CD4-positive, alpha-beta memory T cell (primary cell): ENCODE measurements around the gene TAF3. TPM values are rescaled to one million over a fixed set of nuclear protein-coding genes. Genes with fewer than 3 reads are reported as not detected.

Experiments
- CTCF ChIA-PET: fragments of 350-600 bp; sonication (Branson Sonifier 250); formaldehyde crosslinking; loops from one replicate; lab custom pipeline; 2021; ENCODE audit warnings: inconsistent platforms; ENCODE audit not compliant: partially characterized antibody; lab: Charles Lee
- POLR2A ChIA-PET: fragments of 350-600 bp; sonication (Branson Sonifier 250); formaldehyde crosslinking; loops from one replicate; lab custom pipeline; 2021; ENCODE audit not compliant: partially characterized antibody; lab: Charles Lee
- DNase-seq, 5 donors: peaks; one replicate each; pipeline versions ENCODE4 v3.0.0 to v3.0.0-alpha.2; 2020 to 2022; ENCODE audit warnings: mixed read lengths in 1 of 5
- H3K27ac ChIP-seq: one replicate; pipeline ENCODE4 v1.7.0; 2013; ENCODE audit warnings: low read depth, low read length
- H3K27me3 ChIP-seq: 2 replicates; pipeline ENCODE4 v1.7.0; 2013; ENCODE audit warnings: mild to moderate bottlenecking, low read length, moderate library complexity; ENCODE audit not compliant: insufficient read depth
- H3K36me3 ChIP-seq: 2 replicates; pipeline ENCODE4 v1.7.0; 2013; ENCODE audit warnings: mild to moderate bottlenecking, low read length, moderate library complexity; ENCODE audit not compliant: insufficient read depth
- H3K4me1 ChIP-seq: 2 replicates; pipeline ENCODE4 v1.7.0; 2013; ENCODE audit warnings: mild to moderate bottlenecking, low read length, moderate library complexity; ENCODE audit not compliant: insufficient read depth
- H3K4me3 ChIP-seq, 2 donors: one replicate each; pipeline ENCODE4 v1.7.0; 2013; ENCODE audit warnings: low read length in 2 of 2, mild to moderate bottlenecking in 1 of 2
- H3K9me3 ChIP-seq, 2 donors: one replicate each; pipeline ENCODE4 v1.7.0; 2013; ENCODE audit warnings: low read length in 2 of 2, control low read depth in 1 of 2; ENCODE audit not compliant: control insufficient read depth in 1 of 2
- H3K27ac Mint-ChIP-seq, 7 donors: one replicate each; pipeline ENCODE4 v1.8.0; 2020 to 2021; ENCODE audit warnings: mixed read lengths in 7 of 7, mild to moderate bottlenecking in 6 of 7, inconsistent platforms in 3 of 7, moderate library complexity in 3 of 7
- H3K27me3 Mint-ChIP-seq, 2 donors: one replicate each; pipeline ENCODE4 v1.8.0; 2020 to 2021; ENCODE audit warnings: mixed read lengths in 2 of 2
- H3K36me3 Mint-ChIP-seq, 2 donors: one replicate each; pipeline ENCODE4 v1.8.0; 2020 to 2021; ENCODE audit warnings: mixed read lengths in 2 of 2, inconsistent platforms in 1 of 2, mild to moderate bottlenecking in 1 of 2
- H3K4me1 Mint-ChIP-seq, 4 donors: one replicate each; pipeline ENCODE4 v1.8.0; 2020 to 2021; ENCODE audit warnings: mixed read lengths in 4 of 4, mild to moderate bottlenecking in 1 of 4
- H3K4me3 Mint-ChIP-seq, 8 donors: one replicate each; pipeline ENCODE4 v1.8.0; 2020 to 2021; ENCODE audit warnings: mixed read lengths in 8 of 8, mild to moderate bottlenecking in 7 of 8, moderate library complexity in 6 of 8, inconsistent platforms in 3 of 8
- H3K9me3 Mint-ChIP-seq, 8 donors: one replicate each; pipeline ENCODE4 v1.8.0; 2020 to 2021; ENCODE audit warnings: mixed read lengths in 8 of 8, mild to moderate bottlenecking in 5 of 8, inconsistent platforms in 3 of 8, moderate library complexity in 1 of 8
- intact Hi-C: fragments of 100-400 bp; cut with micrococcal nuclease; formaldehyde crosslinking; loops from one replicate; pipeline ENCODE4 v1.15.1; 2023
- polyA plus RNA-seq, 2 donors: library from polyadenylated mRNA; unstranded; fragments of 300-500 nt; fragmentation: Illumina TruSeq; gene quantifications; one replicate each; pipeline ENCODE4 v1.2.3, GENCODE V29; 2021
- total RNA-seq, 2 experiments: library from RNA; stranded (reverse); gene quantifications; one replicate each; pipeline ENCODE4 v1.2.3, GENCODE V29; 2021

The TAF3 gene
- total and polyA plus RNA-seq, 4 experiments from 2014 or later: 3.0 to 21.8 (median 18.5) TPM

DNA sequence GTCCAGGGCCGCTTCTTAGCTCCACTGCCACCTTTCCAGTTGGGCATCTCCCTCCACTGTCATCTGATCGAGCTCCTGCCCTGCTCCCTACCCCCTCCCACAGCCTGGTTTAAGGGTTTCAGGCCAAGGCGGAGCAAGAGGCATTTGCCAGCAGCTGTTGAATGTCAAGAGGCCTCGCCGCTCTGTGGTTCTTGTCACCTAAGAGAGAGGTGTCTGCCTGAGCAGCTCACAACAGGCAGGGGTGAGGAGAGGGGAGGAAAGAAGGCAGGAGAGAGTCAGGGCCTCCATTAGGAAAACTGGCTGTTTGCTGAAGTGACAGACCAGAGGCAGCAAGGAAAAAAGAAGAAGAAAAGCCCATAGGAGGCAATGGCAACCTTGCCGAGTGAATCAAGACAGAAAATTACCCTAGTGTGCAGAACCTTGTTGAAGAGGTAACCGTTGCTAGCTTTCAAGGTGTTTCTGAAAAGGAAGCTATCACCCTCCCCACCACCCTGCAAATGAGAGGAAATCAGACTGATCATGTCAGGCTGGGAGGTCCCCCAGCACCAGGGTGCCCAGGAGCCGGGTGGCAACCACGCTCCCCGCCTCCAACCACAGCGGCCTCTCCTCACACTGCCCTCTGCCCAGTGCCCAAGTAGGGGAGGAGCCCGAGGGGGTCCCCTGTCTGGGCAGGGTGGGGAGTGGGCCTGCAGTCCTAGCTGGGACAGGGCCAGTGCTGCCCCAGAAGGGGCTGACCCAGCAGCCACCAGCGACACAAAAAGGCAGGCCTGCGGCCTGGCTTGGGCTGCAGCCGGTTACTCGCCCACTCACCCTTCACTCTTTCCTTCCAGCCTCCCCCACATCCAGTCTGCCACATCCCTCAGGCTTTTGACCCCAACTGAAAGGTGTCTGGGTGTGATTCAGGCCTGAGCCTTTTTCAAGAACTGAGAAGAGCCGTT, 243.2 kb downstream of the TAF3 start:
- H3K9me3 ChIP-seq: no peaks in the 10 kb centered on the region
- peak overlapping the region; percentile 57 to 58 for H3K4me3 ChIP-seq
- Mint-ChIP-seq H3K9me3 (peaks cover 0 to 2% (median 0%) of the 10 kb centered on the region in 8 donors), H3K36me3 (peaks cover 75 to 94% of the 10 kb centered on the region in 2 donors), H3K27me3 (no peaks in the 10 kb centered on the region), H3K4me3 (peak overlapping the region; percentile 94 to 100 (median 98)), H3K27ac (peak overlapping the region; percentile 93 to 99 (median 97)), H3K4me1 (peaks cover 56 to 97% (median 80%) of the 10 kb centered on the region in 4 donors)
- peaks cover 91% of the 10 kb centered on the region for H3K4me1 ChIP-seq
- intact Hi-C loops: loop anchor here (2.0 kb wide), 1 partner anchor 183 kb away; no protein-coding TSS in a partner anchor
- peak overlapping the region; percentile 83 for H3K27ac ChIP-seq
- peaks cover 49% of the 10 kb centered on the region for H3K36me3 ChIP-seq
- no peaks in the 10 kb centered on the region for H3K27me3 ChIP-seq
- peak; percentile 64 to 80 (median 69) for DNase-seq
- CTCF ChIA-PET: interaction anchor here (1.0 to 4.9 kb wide), 11 partner anchors 9 to 990 kb away, joined by 3 to 37 read pairs (median 4); no protein-coding TSS in a partner anchor
- POLR2A ChIA-PET: interaction anchor here (0.7 to 8.5 kb wide), 25 partner anchors 8 to 1036 kb away, joined by 3 to 145 read pairs (median 13); partner anchors contain the start of gene GATA3

DNA sequence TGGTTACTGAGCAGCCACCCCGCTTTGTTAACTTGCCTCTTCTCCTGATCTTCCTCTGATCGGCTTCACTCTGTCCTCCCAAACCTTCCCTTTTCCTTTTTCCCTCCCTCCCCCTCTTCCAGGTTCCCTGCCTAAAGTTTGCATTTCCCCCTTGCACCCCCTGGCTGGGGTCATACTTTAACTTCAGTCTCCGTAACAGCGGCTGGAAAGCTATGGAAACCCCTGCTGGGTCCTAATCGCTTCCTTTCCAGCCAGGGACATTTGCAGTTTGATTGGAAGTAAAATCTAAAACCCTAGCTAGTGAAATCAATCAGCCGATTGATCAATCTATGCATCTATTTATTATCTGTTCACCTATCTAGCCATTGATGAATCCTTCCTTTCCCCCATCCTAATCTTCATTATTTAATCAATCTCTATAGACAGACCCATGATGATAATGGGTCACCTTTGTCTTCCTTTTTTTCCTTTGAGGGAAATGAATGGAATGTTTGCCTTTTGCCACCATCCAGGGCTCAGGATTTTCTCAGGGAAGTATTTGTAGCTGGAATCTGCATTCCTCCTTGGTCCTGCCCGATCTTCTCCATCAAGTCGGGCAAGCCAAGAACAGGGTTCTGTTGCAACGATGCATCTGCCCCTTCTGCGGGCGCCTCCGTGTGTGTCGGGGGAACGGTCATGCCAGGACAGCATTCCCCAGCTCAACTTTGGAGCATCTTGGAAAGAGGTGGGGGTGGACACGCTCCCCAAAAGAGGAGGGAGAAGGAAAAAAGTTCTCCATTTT, 245.0 kb downstream of the TAF3 start:
- H3K4me3 ChIP-seq: no peak overlapping the region
- intact Hi-C loops: no loop called here
- H3K36me3 Mint-ChIP-seq: peaks cover 85 to 94% of the 10 kb centered on the region in 2 donors
- POLR2A ChIA-PET: interaction anchor here (0.6 to 8.5 kb wide), 7 partner anchors 10 to 397 kb away, joined by 3 to 100 read pairs (median 4); partner anchors contain the start of genes GATA3 and ITIH5
- peak in 1 of 5 donors; percentile 27 for DNase-seq
- H3K4me3 Mint-ChIP-seq: peak overlapping the region in 7 of 8 donors; percentile 58 to 99 (median 67)
- H3K36me3 ChIP-seq: peaks cover 62% of the 10 kb centered on the region
- peaks cover 98% of the 10 kb centered on the region for H3K4me1 ChIP-seq
- H3K27ac Mint-ChIP-seq: peak overlapping the region in 6 of 7 donors; percentile 36 to 99 (median 66)
- no peaks in the 10 kb centered on the region for H3K27me3 Mint-ChIP-seq
- CTCF ChIA-PET: interaction anchor here (1.0 to 4.9 kb wide), 2 partner anchors 100 to 269 kb away, joined by 3 to 37 read pairs; no protein-coding TSS in a partner anchor
- peak overlapping the region; percentile 83 for H3K27ac ChIP-seq
- peaks cover 61 to 97% (median 82%) of the 10 kb centered on the region in 4 donors for H3K4me1 Mint-ChIP-seq
- no peaks in the 10 kb centered on the region for H3K27me3 ChIP-seq
- no peaks in the 10 kb centered on the region for H3K9me3 ChIP-seq
- H3K9me3 Mint-ChIP-seq: no peaks in the 10 kb centered on the region

DNA sequence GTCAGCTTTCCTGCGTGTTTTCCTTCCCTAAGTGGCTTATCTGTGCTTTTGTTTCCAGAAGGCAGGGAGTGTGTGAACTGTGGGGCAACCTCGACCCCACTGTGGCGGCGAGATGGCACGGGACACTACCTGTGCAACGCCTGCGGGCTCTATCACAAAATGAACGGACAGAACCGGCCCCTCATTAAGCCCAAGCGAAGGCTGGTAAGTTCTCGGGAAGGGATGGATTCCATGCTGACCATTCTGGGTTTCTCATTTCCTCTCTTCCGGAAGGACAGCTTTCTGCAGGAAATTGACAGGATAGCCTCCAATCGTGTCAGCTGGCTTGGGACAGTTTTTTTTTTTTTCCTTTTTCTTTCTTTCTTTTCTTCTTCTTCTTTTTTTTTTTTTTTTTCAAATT, 245.6 kb downstream of the TAF3 start:
- Histone ChIP-seq H3K27ac (no peak overlapping the region), H3K27me3 (no peaks in the 10 kb centered on the region), H3K9me3 (no peaks in the 10 kb centered on the region), H3K4me3 (no peak overlapping the region), H3K4me1 (peaks cover 98% of the 10 kb centered on the region), H3K36me3 (peaks cover 64% of the 10 kb centered on the region)
- Mint-ChIP-seq H3K4me3 (peak overlapping the region in 6 of 8 donors; percentile 10 to 74 (median 48)), H3K27ac (peak overlapping the region; percentile 42 to 99 (median 83)), H3K27me3 (no peaks in the 10 kb centered on the region), H3K9me3 (no peaks in the 10 kb centered on the region), H3K4me1 (peaks cover 64 to 97% (median 81%) of the 10 kb centered on the region in 4 donors), H3K36me3 (peaks cover 86 to 93% of the 10 kb centered on the region in 2 donors)
- intact Hi-C loops: no loop called here
- peak in 1 of 5 donors; percentile 20 for DNase-seq
- ChIA-PET CTCF (no interaction called here), POLR2A (interaction anchor here (0.6 to 8.5 kb wide), 6 partner anchors 10 to 397 kb away, joined by 3 to 100 read pairs (median 4); partner anchors contain the start of genes GATA3 and ITIH5)

DNA sequence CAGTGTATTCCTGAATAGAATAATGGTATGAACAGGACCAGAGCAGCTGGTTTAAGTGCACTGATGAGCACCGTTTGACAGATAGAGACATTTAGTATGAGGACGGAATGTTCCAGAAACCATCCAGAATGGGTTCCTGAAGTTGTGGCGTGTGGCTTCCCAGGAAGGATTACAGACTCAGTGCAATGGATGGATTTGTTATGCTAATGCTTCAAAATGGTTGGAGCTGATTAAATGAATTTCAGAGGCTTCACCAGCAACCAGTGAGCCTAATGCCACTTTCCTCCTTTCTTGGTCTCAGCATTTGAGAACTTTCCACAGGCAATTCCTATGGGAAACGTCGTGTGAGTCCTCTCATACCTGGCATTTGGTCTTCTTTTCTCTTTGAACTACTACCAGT, 246.1 kb downstream of the TAF3 start:
- Histone ChIP-seq H3K27ac (no peak overlapping the region), H3K9me3 (no peaks in the 10 kb centered on the region), H3K36me3 (peaks cover 64% of the 10 kb centered on the region), H3K4me3 (no peak overlapping the region), H3K4me1 (peaks cover 98% of the 10 kb centered on the region), H3K27me3 (no peaks in the 10 kb centered on the region)
- Mint-ChIP-seq H3K36me3 (peaks cover 86 to 93% of the 10 kb centered on the region in 2 donors), H3K27me3 (no peaks in the 10 kb centered on the region), H3K4me1 (peaks cover 63 to 97% (median 80%) of the 10 kb centered on the region in 4 donors), H3K4me3 (peak overlapping the region in 5 of 8 donors; percentile 30 to 74 (median 45)), H3K9me3 (no peaks in the 10 kb centered on the region), H3K27ac (peak overlapping the region in 6 of 7 donors; percentile 42 to 99 (median 84))
- intact Hi-C loops: no loop called here
- DNase-seq: peak in 1 of 5 donors; percentile 5
- POLR2A ChIA-PET: interaction anchor here (0.6 to 8.5 kb wide), 6 partner anchors 9 to 398 kb away, joined by 3 to 100 read pairs (median 4); partner anchors contain the start of genes GATA3 and ITIH5
- CTCF ChIA-PET: interaction anchor here (0.9 kb wide), 1 partner anchor 12 kb away, joined by 3 read pairs; no protein-coding TSS in a partner anchor

DNA sequence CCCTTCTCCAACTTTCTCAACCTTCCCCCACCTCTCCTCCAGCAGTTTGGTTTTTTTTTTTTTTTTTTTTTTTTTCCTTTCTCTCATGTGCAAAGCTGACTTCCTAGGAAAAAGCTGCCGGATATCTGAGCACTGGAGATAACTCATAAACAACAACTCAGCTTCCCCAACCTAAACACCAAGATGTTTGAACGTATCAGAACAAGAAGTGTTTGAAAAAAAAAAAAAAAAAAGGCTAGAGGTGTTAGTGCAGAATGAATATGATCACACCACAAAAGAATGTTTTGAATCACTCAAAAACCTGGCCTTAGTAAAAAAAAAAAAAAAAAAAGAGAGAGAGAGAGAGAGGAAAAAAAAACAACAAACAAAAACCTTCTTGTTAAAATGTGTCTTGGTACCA, 247.3 kb downstream of the TAF3 start:
- intact Hi-C loops: no loop called here
- POLR2A ChIA-PET: interaction anchor here (1.5 to 5.3 kb wide), 4 partner anchors 9 to 266 kb away, joined by 4 to 23 read pairs (median 8); partner anchors contain the start of gene GATA3

DNA sequence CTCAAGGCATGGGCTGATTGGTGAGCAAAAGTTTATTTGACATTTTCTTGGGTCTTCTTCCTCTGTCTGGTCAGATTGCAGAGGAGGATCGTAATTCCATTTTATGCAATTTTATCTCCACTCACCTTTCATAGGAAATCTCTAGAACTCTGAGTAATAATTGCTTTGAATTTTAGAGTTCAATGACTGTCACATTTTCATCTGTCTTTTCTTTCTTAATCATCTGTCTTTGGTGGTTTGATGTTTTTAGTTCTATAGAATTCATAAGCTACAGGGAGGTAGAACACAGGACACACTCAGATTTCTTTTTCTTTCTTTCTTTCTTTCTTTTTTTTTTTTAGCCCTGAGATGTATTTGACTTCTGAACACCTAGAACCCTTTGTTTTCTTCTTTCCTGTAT, 247.8 kb downstream of the TAF3 start:
- peak overlapping the region; percentile 44 to 96 (median 74) for H3K27ac Mint-ChIP-seq
- Histone ChIP-seq H3K9me3 (no peaks in the 10 kb centered on the region), H3K27ac (peak overlapping the region; percentile 29), H3K4me1 (peaks cover 98% of the 10 kb centered on the region), H3K4me3 (no peak overlapping the region), H3K27me3 (no peaks in the 10 kb centered on the region), H3K36me3 (peaks cover 78% of the 10 kb centered on the region)
- ChIA-PET POLR2A (interaction anchor here (0.9 to 5.3 kb wide), 6 partner anchors 9 to 351 kb away, joined by 3 to 23 read pairs (median 6); partner anchors contain the start of gene GATA3), CTCF (interaction anchor here (1.0 to 1.5 kb wide), 2 partner anchors 15 to 407 kb away, joined by 3 to 5 read pairs; no protein-coding TSS in a partner anchor)
- peaks cover 87 to 94% of the 10 kb centered on the region in 2 donors for H3K36me3 Mint-ChIP-seq
- H3K9me3 Mint-ChIP-seq: no peaks in the 10 kb centered on the region
- peaks cover 57 to 97% (median 77%) of the 10 kb centered on the region in 4 donors for H3K4me1 Mint-ChIP-seq
- intact Hi-C loops: no loop called here
- DNase-seq: no peak
- H3K4me3 Mint-ChIP-seq: peak overlapping the region; percentile 17 to 78 (median 36)
- no peaks in the 10 kb centered on the region for H3K27me3 Mint-ChIP-seq

More for the DNA sequence above, 247.3 kb downstream of the TAF3 start:
- Histone ChIP-seq H3K36me3 (peaks cover 74% of the 10 kb centered on the region), H3K27ac (no peak overlapping the region), H3K4me3 (no peak overlapping the region), H3K4me1 (peaks cover 98% of the 10 kb centered on the region), H3K27me3 (no peaks in the 10 kb centered on the region), H3K9me3 (no peaks in the 10 kb centered on the region)
- H3K27ac Mint-ChIP-seq: peak overlapping the region; percentile 44 to 96 (median 74)
- no peak for DNase-seq
- peaks cover 87 to 93% of the 10 kb centered on the region in 2 donors for H3K36me3 Mint-ChIP-seq
- H3K9me3 Mint-ChIP-seq: no peaks in the 10 kb centered on the region
- CTCF ChIA-PET: interaction anchor here (0.7 to 1.5 kb wide), 2 partner anchors 407 to 557 kb away, joined by 3 to 5 read pairs; no protein-coding TSS in a partner anchor
- H3K4me3 Mint-ChIP-seq: peak overlapping the region in 7 of 8 donors; percentile 15 to 78 (median 31)
- H3K27me3 Mint-ChIP-seq: no peaks in the 10 kb centered on the region
- H3K4me1 Mint-ChIP-seq: peaks cover 57 to 97% (median 77%) of the 10 kb centered on the region in 4 donors
